Skeletal muscle tissue (tissue), 4 donors: ENCODE measurements around the gene CPD. TPM values are rescaled to one million over a fixed set of nuclear protein-coding genes. Genes with fewer than 3 reads are reported as not detected.

Source experiments
- H3K27ac ChIP-seq: one replicate; pipeline ENCODE4 v1.7.0; 2013; ENCODE audit warnings: mild to moderate bottlenecking, low read depth, low read length, inconsistent platforms
- H3K27me3 ChIP-seq, 3 donors: one replicate each; pipeline ENCODE4 v1.7.0; 2013; ENCODE audit warnings: low read length in 3 of 3; ENCODE audit not compliant: control insufficient read depth in 3 of 3, insufficient read depth in 3 of 3
- H3K36me3 ChIP-seq, 3 donors: one replicate each; pipeline ENCODE4 v1.7.0; 2013; ENCODE audit warnings: low read length in 3 of 3; ENCODE audit not compliant: control insufficient read depth in 3 of 3, insufficient read depth in 3 of 3
- H3K4me1 ChIP-seq, 3 donors: one replicate each; pipeline ENCODE4 v1.7.0; 2013; ENCODE audit warnings: low read length in 3 of 3, mild to moderate bottlenecking in 3 of 3; ENCODE audit not compliant: control insufficient read depth in 3 of 3, insufficient read depth in 3 of 3
- H3K4me3 ChIP-seq, 3 donors: one replicate each; pipeline ENCODE4 v1.7.0; 2013; ENCODE audit warnings: low read length in 3 of 3
- H3K9ac ChIP-seq, 3 donors: one replicate each; pipeline ENCODE4 v1.7.0; 2013; ENCODE audit warnings: low read length in 3 of 3, mild to moderate bottlenecking in 3 of 3, moderate library complexity in 2 of 3, low read depth in 1 of 3
- H3K9me3 ChIP-seq, 3 donors: one replicate each; pipeline ENCODE4 v1.7.0; 2013; ENCODE audit warnings: low read length in 3 of 3; ENCODE audit not compliant: control insufficient read depth in 3 of 3
- total RNA-seq: library from RNA; depleted of rRNA; stranded (reverse); fragments of >200 nt; gene quantifications from one replicate; pipeline ENCODE4 v1.2.3, GENCODE V29; 2014
- donor health status: Osteomylitis.

CPD gene
- total RNA-seq, 1 donor from 2014 or later = 41.8 TPM

- H3K36me3 ChIP-seq = no peaks in the 10 kb centered on the region
- no peak overlapping the region for H3K9ac ChIP-seq
- no peaks in the 10 kb centered on the region for H3K9me3 ChIP-seq
- H3K4me3 ChIP-seq = no peak overlapping the region
- no peaks in the 10 kb centered on the region for H3K27me3 ChIP-seq
- no peaks in the 10 kb centered on the region for H3K4me1 ChIP-seq
- no peak overlapping the region for H3K27ac ChIP-seq
Observed at GRCh38 chr17:30352240-30352814, 26.4 kb upstream of the CPD start.

- Histone ChIP-seq H3K9me3 (no peaks in the 10 kb centered on the region), H3K27me3 (no peaks in the 10 kb centered on the region), H3K36me3 (no peaks in the 10 kb centered on the region), H3K4me3 (no peak overlapping the region), H3K27ac (no peak overlapping the region), H3K4me1 (no peaks in the 10 kb centered on the region), H3K9ac (no peak overlapping the region)
Observed at GRCh38 chr17:30354701-30355100, 24.0 kb upstream of the CPD start.

GRCh38 chr17:30357476-30357875 is 21.3 kb upstream of the CPD start:
- peaks cover 0 to 4% (median 0%) of the 10 kb centered on the region in 3 donors for H3K9me3 ChIP-seq
- no peak overlapping the region for H3K27ac ChIP-seq
- peaks cover 0 to 1% (median 0%) of the 10 kb centered on the region in 3 donors for H3K27me3 ChIP-seq
- no peak overlapping the region for H3K4me3 ChIP-seq
- no peaks in the 10 kb centered on the region for H3K4me1 ChIP-seq
- H3K9ac ChIP-seq = no peak overlapping the region
- H3K36me3 ChIP-seq = no peaks in the 10 kb centered on the region

GRCh38 chr17:30358055-30358760 is 20.5 kb upstream of the CPD start:
- Histone ChIP-seq H3K4me3 (no peak overlapping the region), H3K27ac (no peak overlapping the region), H3K27me3 (peaks cover 0 to 4% (median 0%) of the 10 kb centered on the region in 3 donors), H3K4me1 (no peaks in the 10 kb centered on the region), H3K36me3 (no peaks in the 10 kb centered on the region), H3K9ac (no peak overlapping the region), H3K9me3 (peaks cover 0 to 5% (median 0%) of the 10 kb centered on the region in 3 donors)

- H3K27ac ChIP-seq = no peak overlapping the region
- H3K4me1 ChIP-seq = no peaks in the 10 kb centered on the region
- no peaks in the 10 kb centered on the region for H3K36me3 ChIP-seq
- no peak overlapping the region for H3K9ac ChIP-seq
- H3K4me3 ChIP-seq = no peak overlapping the region
- peaks cover 0 to 4% (median 0%) of the 10 kb centered on the region in 3 donors for H3K27me3 ChIP-seq
- peaks cover 0 to 5% (median 0%) of the 10 kb centered on the region in 3 donors for H3K9me3 ChIP-seq
Observed at GRCh38 chr17:30360086-30360808, 18.5 kb upstream of the CPD start.

GRCh38 chr17:30361766-30362279 is 16.9 kb upstream of the CPD start:
- Histone ChIP-seq H3K9me3 (peaks cover 0 to 5% (median 0%) of the 10 kb centered on the region in 3 donors), H3K27me3 (peaks cover 0 to 4% (median 0%) of the 10 kb centered on the region in 3 donors), H3K4me1 (no peaks in the 10 kb centered on the region), H3K36me3 (no peaks in the 10 kb centered on the region), H3K27ac (no peak overlapping the region), H3K9ac (no peak overlapping the region), H3K4me3 (no peak overlapping the region)

- no peak overlapping the region for H3K27ac ChIP-seq
- no peaks in the 10 kb centered on the region for H3K4me1 ChIP-seq
- H3K27me3 ChIP-seq = peaks cover 0 to 4% (median 0%) of the 10 kb centered on the region in 3 donors
- no peak overlapping the region for H3K4me3 ChIP-seq
- H3K36me3 ChIP-seq = no peaks in the 10 kb centered on the region
- peaks cover 0 to 5% (median 0%) of the 10 kb centered on the region in 3 donors for H3K9me3 ChIP-seq
- H3K9ac ChIP-seq = no peak overlapping the region
Observed at GRCh38 chr17:30363715-30364202, 15.0 kb upstream of the CPD start.

- Histone ChIP-seq H3K36me3 (no peaks in the 10 kb centered on the region), H3K4me1 (no peaks in the 10 kb centered on the region), H3K4me3 (no peak overlapping the region), H3K27me3 (peaks cover 0 to 4% (median 0%) of the 10 kb centered on the region in 3 donors), H3K9me3 (peaks cover 0 to 5% (median 0%) of the 10 kb centered on the region in 3 donors), H3K9ac (no peak overlapping the region), H3K27ac (no peak overlapping the region)
Observed at GRCh38 chr17:30366536-30366935, 12.2 kb upstream of the CPD start.

- no peak overlapping the region for H3K9ac ChIP-seq
- no peaks in the 10 kb centered on the region for H3K9me3 ChIP-seq
- peaks cover 0 to 3% (median 0%) of the 10 kb centered on the region in 3 donors for H3K27me3 ChIP-seq
- H3K4me3 ChIP-seq = no peak overlapping the region
- H3K4me1 ChIP-seq = no peaks in the 10 kb centered on the region
- H3K27ac ChIP-seq = no peak overlapping the region
- H3K36me3 ChIP-seq = no peaks in the 10 kb centered on the region
Observed at GRCh38 chr17:30368912-30369720, 9.6 kb upstream of the CPD start.
